K562 (cell line): ENCODE results near the gene CDKL5.

Source experiments
- CEBPB ChIP-seq: fragments of 450-650 bp; IDR thresholded peaks from 2 replicates; pipeline ENCODE4 v1.6.1; 2016; ENCODE audit warnings: missing genetic modification characterization, missing compliant biosample characterization
- DACH1 ChIP-seq: fragments of 450-650 bp; IDR thresholded peaks from 2 replicates; pipeline ENCODE4 v1.6.1; 2018; ENCODE audit not compliant: partially characterized antibody
- DPF2 ChIP-seq: fragments of 450-650 bp; IDR thresholded peaks from 2 replicates; pipeline ENCODE4 v1.6.1; 2016
- ESRRA ChIP-seq: fragments of 450-650 bp; IDR thresholded peaks from 2 replicates; pipeline ENCODE4 v1.6.1; 2014; ENCODE audit warnings: low read depth, mild to moderate bottlenecking, moderate library complexity, borderline replicate concordance
- ETS2 ChIP-seq: IDR thresholded peaks from 2 replicates; pipeline ENCODE4 v1.6.1; 2016; ENCODE audit warnings: borderline replicate concordance, missing genetic modification characterization, mild to moderate bottlenecking, moderate library complexity, missing compliant biosample characterization; ENCODE audit not compliant: poor library complexity, severe bottlenecking
- HDAC2 ChIP-seq: fragments of 450-650 bp; IDR thresholded peaks from 2 replicates; pipeline ENCODE4 v1.6.1; 2016; ENCODE audit warnings: mild to moderate bottlenecking
- MYC ChIP-seq, 2 experiments: fragments of 250-450 bp in 1 of 2; sonication (Bioruptor Pico) in 1 of 2; IDR thresholded peaks; 2 replicates each; pipeline versions ENCODE4 v1.5.1 to v1.6.1; 2012 to 2021; ENCODE audit warnings: low read depth in 2 of 2, borderline replicate concordance in 1 of 2, improper control_type of control experiment in 1 of 2, low read length in 1 of 2, mild to moderate bottlenecking in 1 of 2, moderate library complexity in 1 of 2
- SRSF1 ChIP-seq: fragments of 200-400 bp; formaldehyde crosslinking; IDR thresholded peaks from 2 replicates; pipeline ENCODE4 v1.6.1; 2017; ENCODE audit warnings: mild to moderate bottlenecking, low read depth, low read length, moderate library complexity
- TAF15 ChIP-seq: fragments of 200-400 bp; formaldehyde crosslinking; IDR thresholded peaks from 2 replicates; pipeline ENCODE4 v1.6.1; 2017; ENCODE audit warnings: mild to moderate bottlenecking, low read depth, low read length, moderate library complexity
- ZNF707 ChIP-seq: fragments of 250-450 bp; sonication (Bioruptor Pico); conservative IDR thresholded peaks from 2 replicates; pipeline ENCODE4 v1.8.0; 2022; ENCODE audit warnings: inconsistent platforms, mild to moderate bottlenecking, moderate library complexity
- TF ChIP-seq, protein P1 (sequence below), 3 experiments: IDR thresholded peaks in 2 of 3; conservative IDR thresholded peaks in 1 of 3; 2 replicates each; pipeline ENCODE4 v1.5.1; 2011 to 2012; ENCODE audit warnings: low read length in 3 of 3, mild to moderate bottlenecking in 3 of 3, control low read depth in 2 of 3, improper control_type of control experiment in 1 of 3, inconsistent platforms in 1 of 3, low read depth in 1 of 3, mixed read lengths in 1 of 3, moderate library complexity in 1 of 3; ENCODE audit not compliant: insufficient read depth in 2 of 3
- TF ChIP-seq, protein P2 (sequence below), 2 experiments: IDR thresholded peaks in 1 of 2; conservative IDR thresholded peaks in 1 of 2; 2 replicates each; pipeline ENCODE4 v1.6.1; 2016; ENCODE audit warnings: low read depth in 2 of 2, mild to moderate bottlenecking in 1 of 2, missing compliant biosample characterization in 1 of 2, missing genetic modification characterization in 1 of 2, moderate library complexity in 1 of 2
- TF ChIP-seq, protein P3 (sequence below), 2 experiments: fragments of 450-650 bp in 1 of 2; sonication (generic) in 1 of 2; formaldehyde crosslinking; conservative IDR thresholded peaks; 2 replicates each; pipeline versions ENCODE4 v1.4.0 to v1.8.1; 2020 to 2022; ENCODE audit warnings: mild to moderate bottlenecking in 1 of 2, missing genetic modification reagents in 1 of 2

DNA sequence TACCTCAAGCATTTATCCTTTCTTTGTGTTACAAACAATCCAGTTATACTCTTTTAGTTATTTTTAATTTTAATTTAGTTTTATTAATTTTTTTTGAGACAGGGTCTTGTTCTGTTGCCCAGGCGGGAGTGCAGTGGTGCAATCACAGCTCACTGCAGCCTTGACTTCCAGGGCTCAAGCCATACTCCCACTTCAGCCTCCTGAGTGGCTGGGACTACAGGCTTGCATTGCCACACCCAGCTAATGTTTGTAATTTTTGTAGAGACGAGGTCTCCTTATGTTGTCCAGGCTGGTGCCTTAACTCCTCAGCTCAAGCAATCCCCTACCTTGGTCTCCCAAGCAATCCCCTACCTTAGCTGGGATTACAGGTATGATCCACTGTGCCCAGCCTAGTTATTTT is 45.9 kb downstream of the CDKL5 start:
- no peak for TF ChIP-seq ETS2 (tag)
- TF ChIP-seq, protein P1, sequence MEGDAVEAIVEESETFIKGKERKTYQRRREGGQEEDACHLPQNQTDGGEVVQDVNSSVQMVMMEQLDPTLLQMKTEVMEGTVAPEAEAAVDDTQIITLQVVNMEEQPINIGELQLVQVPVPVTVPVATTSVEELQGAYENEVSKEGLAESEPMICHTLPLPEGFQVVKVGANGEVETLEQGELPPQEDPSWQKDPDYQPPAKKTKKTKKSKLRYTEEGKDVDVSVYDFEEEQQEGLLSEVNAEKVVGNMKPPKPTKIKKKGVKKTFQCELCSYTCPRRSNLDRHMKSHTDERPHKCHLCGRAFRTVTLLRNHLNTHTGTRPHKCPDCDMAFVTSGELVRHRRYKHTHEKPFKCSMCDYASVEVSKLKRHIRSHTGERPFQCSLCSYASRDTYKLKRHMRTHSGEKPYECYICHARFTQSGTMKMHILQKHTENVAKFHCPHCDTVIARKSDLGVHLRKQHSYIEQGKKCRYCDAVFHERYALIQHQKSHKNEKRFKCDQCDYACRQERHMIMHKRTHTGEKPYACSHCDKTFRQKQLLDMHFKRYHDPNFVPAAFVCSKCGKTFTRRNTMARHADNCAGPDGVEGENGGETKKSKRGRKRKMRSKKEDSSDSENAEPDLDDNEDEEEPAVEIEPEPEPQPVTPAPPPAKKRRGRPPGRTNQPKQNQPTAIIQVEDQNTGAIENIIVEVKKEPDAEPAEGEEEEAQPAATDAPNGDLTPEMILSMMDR (IDR thresholded peaks at IDR 0.05 in 2 of 3, conservative IDR thresholded peaks at IDR 0.05 in 1 of 3; ENCODE audit: insufficient read depth in 2 of 3, low read depth in 1 of 3, low read length in 3 of 3) = no peak
- TF ChIP-seq ESRRA = no peak
- no peak for TF ChIP-seq DACH1
- TF ChIP-seq ZNF707 = no peak
- no peak for TF ChIP-seq MYC (IDR thresholded peaks at IDR 0.05; ENCODE audit: low read depth, low read length)
- no peak for TF ChIP-seq MYC (CRISPR knock-in tag; IDR thresholded peaks at IDR 0.05; ENCODE audit: borderline replicate concordance, low read depth)
- TF ChIP-seq HDAC2 = no peak
- TF ChIP-seq, protein P2, sequence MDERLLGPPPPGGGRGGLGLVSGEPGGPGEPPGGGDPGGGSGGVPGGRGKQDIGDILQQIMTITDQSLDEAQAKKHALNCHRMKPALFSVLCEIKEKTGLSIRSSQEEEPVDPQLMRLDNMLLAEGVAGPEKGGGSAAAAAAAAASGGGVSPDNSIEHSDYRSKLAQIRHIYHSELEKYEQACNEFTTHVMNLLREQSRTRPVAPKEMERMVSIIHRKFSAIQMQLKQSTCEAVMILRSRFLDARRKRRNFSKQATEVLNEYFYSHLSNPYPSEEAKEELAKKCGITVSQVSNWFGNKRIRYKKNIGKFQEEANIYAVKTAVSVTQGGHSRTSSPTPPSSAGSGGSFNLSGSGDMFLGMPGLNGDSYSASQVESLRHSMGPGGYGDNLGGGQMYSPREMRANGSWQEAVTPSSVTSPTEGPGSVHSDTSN (CRISPR knock-in tag; IDR thresholded peaks at IDR 0.05; ENCODE audit: low read depth) = no peak
- TF ChIP-seq, protein P2 (tag; conservative IDR thresholded peaks at IDR 0.05; ENCODE audit: low read depth) = no peak
- TF ChIP-seq CEBPB = no peak
- no peak for TF ChIP-seq TAF15
- no peak for TF ChIP-seq DPF2
- TF ChIP-seq, protein P3, sequence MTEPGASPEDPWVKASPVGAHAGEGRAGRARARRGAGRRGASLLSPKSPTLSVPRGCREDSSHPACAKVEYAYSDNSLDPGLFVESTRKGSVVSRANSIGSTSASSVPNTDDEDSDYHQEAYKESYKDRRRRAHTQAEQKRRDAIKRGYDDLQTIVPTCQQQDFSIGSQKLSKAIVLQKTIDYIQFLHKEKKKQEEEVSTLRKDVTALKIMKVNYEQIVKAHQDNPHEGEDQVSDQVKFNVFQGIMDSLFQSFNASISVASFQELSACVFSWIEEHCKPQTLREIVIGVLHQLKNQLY (CRISPR knock-in tag; conservative IDR thresholded peaks at IDR 0.05) = no peak
- no peak for TF ChIP-seq SRSF1
